ENCODE results near the gene NDUFA11. TPM values are rescaled to one million over a fixed set of nuclear protein-coding genes. Genes with fewer than 3 reads are reported as not detected.

Gene NDUFA11
- total RNA-seq, 1 donor from 2014 or later: 253 TPM

- H3K4me1 Mint-ChIP-seq (ENCODE audit: unreplicated experiment): peaks cover 4% of the 10 kb centered on the region
- peak within 1 kb of the TSS; percentile 80 for H3K27ac Mint-ChIP-seq
- peak within 1 kb of the TSS; percentile 52 for H3K4me3 Mint-ChIP-seq
- TF ChIP-seq CTCF (conservative IDR thresholded peaks at IDR 0.05): no peak
- no peaks in the 10 kb centered on the region for H3K9me3 Mint-ChIP-seq
- H3K36me3 Mint-ChIP-seq: no peaks in the 10 kb centered on the region
- DNase-seq (ENCODE audit: extremely low spot score, unreplicated experiment): no peak
- no peaks in the 10 kb centered on the region for H3K27me3 Mint-ChIP-seq
Measured at GRCh38 chr19:5913739-5914357, 10.3 kb upstream of the NDUFA11 start, which contains the start of gene CAPS. Gene CAPS (plus strand): TSS chr19:5914254. CDS start chr19:5914407, 153 bp downstream.

- no peak for DNase-seq (ENCODE audit: extremely low spot score, unreplicated experiment)
- H3K4me3 Mint-ChIP-seq: no peak overlapping the region
- H3K27me3 Mint-ChIP-seq: no peaks in the 10 kb centered on the region
- no peaks in the 10 kb centered on the region for H3K36me3 Mint-ChIP-seq
- no peak for TF ChIP-seq CTCF (conservative IDR thresholded peaks at IDR 0.05)
- peaks cover 7% of the 10 kb centered on the region for H3K4me1 Mint-ChIP-seq (ENCODE audit: unreplicated experiment)
- H3K9me3 Mint-ChIP-seq: no peaks in the 10 kb centered on the region
- no peak overlapping the region for H3K27ac Mint-ChIP-seq
Measured at GRCh38 chr19:5911366-5911765, 7.8 kb upstream of the NDUFA11 start.

GRCh38 chr19:5910638-5910907 is 7.0 kb upstream of the NDUFA11 start:
- Mint-ChIP-seq H3K27ac (no peak overlapping the region), H3K36me3 (no peaks in the 10 kb centered on the region), H3K27me3 (no peaks in the 10 kb centered on the region), H3K9me3 (no peaks in the 10 kb centered on the region), H3K4me1 (ENCODE audit: unreplicated experiment) (peaks cover 7% of the 10 kb centered on the region), H3K4me3 (no peak overlapping the region)
- no peak for TF ChIP-seq CTCF (conservative IDR thresholded peaks at IDR 0.05)
- no peak for DNase-seq (ENCODE audit: extremely low spot score, unreplicated experiment)

GRCh38 chr19:5908773-5909442 is 5.3 kb upstream of the NDUFA11 start:
- TF ChIP-seq CTCF (conservative IDR thresholded peaks at IDR 0.05): no peak
- no peaks in the 10 kb centered on the region for H3K36me3 Mint-ChIP-seq
- H3K4me1 Mint-ChIP-seq (ENCODE audit: unreplicated experiment): peaks cover 7% of the 10 kb centered on the region
- H3K9me3 Mint-ChIP-seq: no peaks in the 10 kb centered on the region
- no peak overlapping the region for H3K27ac Mint-ChIP-seq
- DNase-seq (ENCODE audit: extremely low spot score, unreplicated experiment): no peak
- H3K4me3 Mint-ChIP-seq: no peak overlapping the region
- no peaks in the 10 kb centered on the region for H3K27me3 Mint-ChIP-seq

GRCh38 chr19:5907241-5907640 is 3.7 kb upstream of the NDUFA11 start:
- no peaks in the 10 kb centered on the region for H3K9me3 Mint-ChIP-seq
- H3K4me1 Mint-ChIP-seq (ENCODE audit: unreplicated experiment): peaks cover 7% of the 10 kb centered on the region
- H3K4me3 Mint-ChIP-seq: peak overlapping the region; percentile 13
- no peak for TF ChIP-seq CTCF (conservative IDR thresholded peaks at IDR 0.05)
- no peak for DNase-seq (ENCODE audit: extremely low spot score, unreplicated experiment)
- H3K27me3 Mint-ChIP-seq: no peaks in the 10 kb centered on the region
- no peak overlapping the region for H3K27ac Mint-ChIP-seq
- no peaks in the 10 kb centered on the region for H3K36me3 Mint-ChIP-seq

All from type B pancreatic cell (in vitro differentiated cells).